Osteoblast (primary cell): ENCODE measurements around the gene LRRC59. TPM values are rescaled to one million over a fixed set of nuclear protein-coding genes. Genes with fewer than 3 reads are reported as not detected.

ENCODE experiments used
- DNase-seq: peaks from one replicate; pipeline ENCODE4 v3.0.0; 2011; ENCODE audit warnings: low spot score, mixed read lengths; ENCODE audit not compliant: insufficient read length; ENCODE audit errors: missing footprints
- H2AFZ ChIP-seq: 2 replicates; pipeline ENCODE4 v1.6.0; 2011; ENCODE audit warnings: mild to moderate bottlenecking, low read length
- H3K27ac ChIP-seq: 2 replicates; pipeline ENCODE4 v1.5.1; 2011; ENCODE audit warnings: mild to moderate bottlenecking, low read depth, low read length, moderate library complexity
- H3K27me3 ChIP-seq: 2 replicates; pipeline ENCODE4 v1.6.0; 2012; ENCODE audit warnings: mild to moderate bottlenecking, control low read depth, inconsistent platforms, low read length, moderate library complexity; ENCODE audit not compliant: insufficient read depth
- H3K36me3 ChIP-seq: 2 replicates; pipeline ENCODE4 v1.5.1; 2011; ENCODE audit warnings: mild to moderate bottlenecking, low read length, control low read depth, moderate library complexity; ENCODE audit not compliant: insufficient read depth
- H3K4me1 ChIP-seq: 2 replicates; pipeline ENCODE4 v1.5.1; 2011; ENCODE audit warnings: mild to moderate bottlenecking, low read length, control low read depth, moderate library complexity; ENCODE audit not compliant: insufficient read depth
- H3K4me2 ChIP-seq: 2 replicates; pipeline ENCODE4 v1.6.0; 2011; ENCODE audit warnings: mild to moderate bottlenecking, low read length; ENCODE audit not compliant: insufficient read depth
- H3K4me3 ChIP-seq: fragments of 200-600 bp; sonication (generic); 3 replicates; pipeline ENCODE4 v1.5.1; 2012; ENCODE audit warnings: mild to moderate bottlenecking, low read length, inconsistent platforms; ENCODE audit not compliant: insufficient read depth
- H3K79me2 ChIP-seq: 2 replicates; pipeline ENCODE4 v1.6.0; 2012; ENCODE audit warnings: mild to moderate bottlenecking, low read length, control low read depth, inconsistent platforms; ENCODE audit not compliant: insufficient read depth
- H3K9me3 ChIP-seq: 2 replicates; pipeline ENCODE4 v1.5.1; 2011; ENCODE audit warnings: low read depth, low read length, control low read depth
- H4K20me1 ChIP-seq: 2 replicates; pipeline ENCODE4 v1.6.0; 2012; ENCODE audit warnings: mild to moderate bottlenecking, low read length, control low read depth; ENCODE audit not compliant: insufficient read depth
- CTCF ChIP-seq: IDR thresholded peaks from 2 replicates; pipeline ENCODE4 v1.5.1; 2011; ENCODE audit warnings: mild to moderate bottlenecking, low read depth, low read length, moderate library complexity; ENCODE audit errors: extremely low read depth
- small RNA-seq: library from RNA; depleted of rRNA; stranded (forward); fragments of <200 nt; gene quantifications from one replicate; pipeline ENCODE3, GENCODE V24; 2012
- total RNA-seq: library from RNA; depleted of rRNA; stranded (reverse); fragments of >200 nt; gene quantifications from 2 replicates; pipeline ENCODE4 v1.2.3, GENCODE V29; 2012

LRRC59 gene
- total RNA-seq, 1 donor = 121 TPM

GRCh38 chr17:50332196-50332595 lies 65.1 kb downstream of the LRRC59 start:
- no peaks in the 10 kb centered on the region for H3K9me3 ChIP-seq
- no peak overlapping the region for H3K4me3 ChIP-seq
- no peaks in the 10 kb centered on the region for H3K79me2 ChIP-seq
- peaks cover 21% of the 10 kb centered on the region for H3K4me1 ChIP-seq
- peak overlapping the region; percentile 13 for H3K4me2 ChIP-seq
- H2AFZ ChIP-seq = no peak overlapping the region
- H3K27ac ChIP-seq = peak overlapping the region; percentile 21
- no peaks in the 10 kb centered on the region for H3K36me3 ChIP-seq
- no peak for DNase-seq
- TF ChIP-seq CTCF = no peak
- H3K27me3 ChIP-seq = no peaks in the 10 kb centered on the region
- H4K20me1 ChIP-seq = no peaks in the 10 kb centered on the region

Small RNAs within 50 kb of the gene (small RNA-seq; reads per million reads assigned to genes)
- gene RF00019 = not detected

Other genes with a start within 250 kb of the LRRC59 start
- gene PPP1R9B, start 246.8 kb downstream of the LRRC59 start, total RNA-seq = 44.2 and 48.9 TPM in 2 replicates
- gene SGCA, start 231.5 kb downstream of the LRRC59 start, total RNA-seq = 0.29 TPM in 1 of 2 replicates, not detected in the other
- 6,718 and 8,987 TPM in 2 replicates for gene COL1A1, start 195.9 kb downstream of the LRRC59 start, total RNA-seq
- under 0.01 and 0.36 TPM in 2 replicates for gene TMEM92, start 123.1 kb downstream of the LRRC59 start, total RNA-seq
- 40.5 and 46.6 TPM in 2 replicates for gene XYLT2, start 51.4 kb downstream of the LRRC59 start, total RNA-seq
- 54.2 and 55.7 TPM in 2 replicates for gene MRPL27, start 24.3 kb downstream of the LRRC59 start, total RNA-seq
- gene EME1, start 24.3 kb downstream of the LRRC59 start, total RNA-seq = 0.59 and 0.72 TPM in 2 replicates
- 60.1 and 63.0 TPM in 2 replicates for gene ACSF2, start 28.7 kb upstream of the LRRC59 start, total RNA-seq
- gene CHAD, start 71.4 kb upstream of the LRRC59 start, total RNA-seq = not detected in 2 replicates
- 23.9 and 26.5 TPM in 2 replicates for gene RSAD1, start 81.3 kb upstream of the LRRC59 start, total RNA-seq
- gene MYCBPAP, start 110.9 kb upstream of the LRRC59 start, total RNA-seq = 0.36 and 0.88 TPM in 2 replicates
- not detected in 2 replicates for gene EPN3, start 135.2 kb upstream of the LRRC59 start, total RNA-seq
- gene SPATA20, start 149.7 kb upstream of the LRRC59 start, total RNA-seq = 126 and 142 TPM in 2 replicates
- gene CACNA1G, start 163.2 kb upstream of the LRRC59 start, total RNA-seq = under 0.01 TPM in 2 replicates
- gene ABCC3, start 237.4 kb upstream of the LRRC59 start, total RNA-seq = 12.4 and 28.6 TPM in 2 replicates